ENCODE results near the gene UBQLN4.
"Not testable (repeated sequence)": the region's sequence is repeated elsewhere in the genome, so short reads cannot be mapped to it uniquely, and the experiment has no call there.

Gene UBQLN4

GRCh38 chr1:156054500-156055280, 1.1 kb upstream of the UBQLN4 start, which contains the start of gene LAMTOR2:
Gene LAMTOR2, plus strand, starts transcription at chr1:156054782. Its CDS starts 108 bp downstream, at chr1:156054890.
- Mint-ChIP-seq H3K27ac (peak within 1 kb of the TSS; percentile 97), H3K4me3 (peak within 1 kb of the TSS; percentile 91), H3K36me3 (peaks cover 2% of the 10 kb centered on the region), H3K4me1 (peaks cover 30% of the 10 kb centered on the region), H3K27me3 (no peaks in the 10 kb centered on the region), H3K9me3 (no peaks in the 10 kb centered on the region)

- Mint-ChIP-seq H3K4me1 (peaks cover 33% of the 10 kb centered on the region), H3K27ac (peak overlapping the region; percentile 85), H3K36me3 (peaks cover 6% of the 10 kb centered on the region)
These were observed 483 bp downstream of the UBQLN4 start for GRCh38 chr1:156052862-156053767.

GRCh38 chr1:156051011-156051725, 2.4 kb downstream of the UBQLN4 start:
- Mint-ChIP-seq H3K4me1 (peaks cover 29% of the 10 kb centered on the region), H3K27me3 (no peaks in the 10 kb centered on the region), H3K4me3 (peak overlapping the region; percentile 36)

More at GRCh38 chr1:156052862-156053767, 483 bp downstream of the UBQLN4 start:
- peak overlapping the region; percentile 90 for H3K4me3 Mint-ChIP-seq
- no peaks in the 10 kb centered on the region for H3K27me3 Mint-ChIP-seq
- no peaks in the 10 kb centered on the region for H3K9me3 Mint-ChIP-seq

DNA sequence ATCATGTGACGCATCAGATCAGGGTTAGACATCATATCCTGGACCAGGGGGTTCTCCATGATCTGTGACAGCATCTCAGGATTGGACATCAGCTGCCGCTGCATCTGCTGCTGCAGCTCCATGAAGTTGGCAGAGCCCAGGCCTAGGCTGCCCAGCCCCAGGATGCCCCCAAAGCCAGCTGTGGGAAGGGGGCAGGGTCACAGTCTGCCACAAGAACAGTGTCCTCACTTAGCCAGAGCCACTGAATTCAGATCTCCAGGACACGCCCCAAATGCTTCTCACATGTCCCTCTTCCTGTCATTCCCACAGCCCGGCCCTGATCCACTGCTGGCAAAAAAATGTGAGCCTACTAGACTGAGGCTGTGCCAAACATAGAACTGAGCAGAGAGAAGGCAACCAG, 3.2 kb downstream of the UBQLN4 start:
- H3K4me1 Mint-ChIP-seq = peaks cover 21% of the 10 kb centered on the region
- no peak overlapping the region for H3K4me3 Mint-ChIP-seq
- H3K36me3 Mint-ChIP-seq = peaks cover 6% of the 10 kb centered on the region
- H3K27ac Mint-ChIP-seq = no peak overlapping the region
- H3K27me3 Mint-ChIP-seq = no peaks in the 10 kb centered on the region
- H3K9me3 Mint-ChIP-seq = no peaks in the 10 kb centered on the region

More at GRCh38 chr1:156051011-156051725, 2.4 kb downstream of the UBQLN4 start:
- Mint-ChIP-seq H3K27ac (no peak overlapping the region), H3K9me3 (no peaks in the 10 kb centered on the region), H3K36me3 (peaks cover 6% of the 10 kb centered on the region)

GRCh38 chr1:156048663-156049258, 4.8 kb downstream of the UBQLN4 start:
- no peak overlapping the region for H3K27ac Mint-ChIP-seq
- H3K27me3 Mint-ChIP-seq = no peaks in the 10 kb centered on the region
- H3K4me3 Mint-ChIP-seq = no peak overlapping the region
- peaks cover 6% of the 10 kb centered on the region for H3K36me3 Mint-ChIP-seq
- no peaks in the 10 kb centered on the region for H3K9me3 Mint-ChIP-seq
- H3K4me1 Mint-ChIP-seq = peaks cover 19% of the 10 kb centered on the region

DNA sequence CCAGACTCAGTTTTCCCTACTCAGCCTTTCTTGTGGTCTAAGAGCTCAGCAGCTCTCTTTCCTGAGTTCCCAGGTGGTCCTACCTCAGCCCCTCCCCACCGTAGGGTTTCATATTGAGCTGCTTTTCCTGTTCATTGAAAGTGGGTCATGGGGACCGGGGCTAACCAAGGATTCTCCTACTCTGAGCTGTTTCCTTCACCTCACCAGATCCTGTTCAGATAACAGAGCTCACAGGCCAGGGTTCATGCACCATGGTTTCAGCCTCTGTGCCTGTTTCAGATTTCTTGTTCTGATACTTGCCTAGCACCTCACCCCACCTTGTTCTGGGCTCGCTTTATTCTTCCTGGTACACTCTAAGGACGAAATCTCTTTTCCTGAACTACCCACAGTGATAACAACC, 8.5 kb downstream of the UBQLN4 start:
- no peaks in the 10 kb centered on the region for H3K27me3 Mint-ChIP-seq

DNA sequence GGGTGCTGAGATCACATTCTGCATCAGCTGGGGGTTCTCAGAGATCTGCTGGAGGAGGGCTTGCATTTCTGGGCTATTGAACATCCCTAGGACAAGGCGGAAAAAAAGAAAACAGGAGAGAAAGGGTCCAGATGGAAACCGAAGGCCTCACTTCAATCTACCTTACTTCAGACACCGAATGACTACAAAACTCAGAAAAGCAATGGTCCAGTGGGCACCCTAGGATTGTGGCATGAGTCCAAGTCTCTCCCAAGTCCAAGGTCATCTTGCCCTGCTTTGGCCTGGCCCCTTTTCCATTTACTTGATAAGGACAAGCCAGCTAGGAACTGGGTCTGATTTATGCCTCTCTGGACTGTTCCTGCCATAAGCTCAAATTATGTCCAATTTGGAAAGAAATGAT, 10.8 kb downstream of the UBQLN4 start:
- Mint-ChIP-seq H3K36me3 (peaks cover 8% of the 10 kb centered on the region), H3K4me1 (no peaks in the 10 kb centered on the region), H3K27ac (no peak overlapping the region), H3K9me3 (no peaks in the 10 kb centered on the region), H3K4me3 (no peak overlapping the region), H3K27me3 (no peaks in the 10 kb centered on the region)

More for the DNA sequence above, 8.5 kb downstream of the UBQLN4 start:
- Mint-ChIP-seq H3K36me3 (peaks cover 14% of the 10 kb centered on the region), H3K4me1 (peaks cover 5% of the 10 kb centered on the region), H3K27ac (no peak overlapping the region), H3K9me3 (no peaks in the 10 kb centered on the region), H3K4me3 (no peak overlapping the region)

- H3K4me1 Mint-ChIP-seq, H3K27ac Mint-ChIP-seq, H3K4me3 Mint-ChIP-seq, H3K27me3 Mint-ChIP-seq, H3K9me3 Mint-ChIP-seq, H3K36me3 Mint-ChIP-seq: not testable (repeated sequence)
These were observed 18.6 kb downstream of the UBQLN4 start for GRCh38 chr1:156034991-156035390.

- H3K4me1 Mint-ChIP-seq = no peaks in the 10 kb centered on the region
- no peak overlapping the region for H3K4me3 Mint-ChIP-seq
- no peaks in the 10 kb centered on the region for H3K9me3 Mint-ChIP-seq
- H3K27ac Mint-ChIP-seq = no peak overlapping the region
- peaks cover 4% of the 10 kb centered on the region for H3K36me3 Mint-ChIP-seq
- H3K27me3 Mint-ChIP-seq = no peaks in the 10 kb centered on the region
These were observed 20.6 kb downstream of the UBQLN4 start for GRCh38 chr1:156033011-156033410.

DNA sequence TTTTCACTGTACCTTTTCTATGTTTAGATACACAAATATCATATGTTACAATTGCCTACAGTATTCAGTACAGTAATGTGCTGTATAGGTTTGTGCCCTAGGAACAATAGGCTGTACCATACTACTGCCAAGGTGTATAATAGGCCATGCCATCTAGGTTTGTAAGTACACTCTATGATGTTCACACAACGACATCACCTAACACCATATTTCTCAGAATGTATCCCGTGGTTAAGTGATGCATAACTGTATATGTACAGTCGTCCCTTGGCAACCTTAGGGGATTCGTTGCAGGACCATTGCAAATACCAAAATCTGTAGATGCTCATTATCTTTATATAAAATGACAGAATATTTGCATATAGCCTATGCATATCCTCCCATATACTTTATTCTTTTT, 27.0 kb downstream of the UBQLN4 start:
- Mint-ChIP-seq H3K36me3 (no peaks in the 10 kb centered on the region), H3K27me3 (no peaks in the 10 kb centered on the region), H3K4me3 (no peak overlapping the region), H3K4me1 (peaks cover 8% of the 10 kb centered on the region), H3K9me3 (no peaks in the 10 kb centered on the region), H3K27ac (no peak overlapping the region)

DNA sequence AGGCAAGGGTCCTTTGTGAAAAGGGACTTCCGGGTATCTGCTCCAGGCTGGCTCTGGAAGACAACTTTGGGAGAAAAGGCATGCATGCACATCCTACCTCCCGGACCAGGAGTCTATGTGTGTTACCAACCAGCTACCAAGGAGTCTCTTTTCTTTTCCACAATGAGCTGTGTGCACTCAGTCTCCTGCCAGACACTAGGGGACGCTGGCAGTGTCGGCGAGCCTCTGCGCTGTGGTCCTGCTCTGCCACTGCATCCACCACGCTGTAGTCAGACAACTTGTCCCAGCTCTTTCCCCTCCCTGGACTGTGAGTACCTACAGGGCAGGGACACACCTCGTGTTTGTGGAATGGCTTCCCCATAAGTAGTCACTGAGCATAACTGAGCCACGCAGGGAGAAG, 27.7 kb downstream of the UBQLN4 start:
- no peaks in the 10 kb centered on the region for H3K27me3 Mint-ChIP-seq
- no peaks in the 10 kb centered on the region for H3K36me3 Mint-ChIP-seq
- H3K27ac Mint-ChIP-seq = no peak overlapping the region
- H3K9me3 Mint-ChIP-seq = no peaks in the 10 kb centered on the region
- H3K4me3 Mint-ChIP-seq = no peak overlapping the region
- H3K4me1 Mint-ChIP-seq = peaks cover 12% of the 10 kb centered on the region

- peaks cover 21% of the 10 kb centered on the region for H3K4me1 Mint-ChIP-seq
- no peaks in the 10 kb centered on the region for H3K27me3 Mint-ChIP-seq
- no peaks in the 10 kb centered on the region for H3K9me3 Mint-ChIP-seq
- H3K27ac Mint-ChIP-seq = no peak overlapping the region
- H3K4me3 Mint-ChIP-seq = no peak overlapping the region
- H3K36me3 Mint-ChIP-seq = peaks cover 5% of the 10 kb centered on the region
These were observed 28.8 kb downstream of the UBQLN4 start for GRCh38 chr1:156024801-156025200.

DNA sequence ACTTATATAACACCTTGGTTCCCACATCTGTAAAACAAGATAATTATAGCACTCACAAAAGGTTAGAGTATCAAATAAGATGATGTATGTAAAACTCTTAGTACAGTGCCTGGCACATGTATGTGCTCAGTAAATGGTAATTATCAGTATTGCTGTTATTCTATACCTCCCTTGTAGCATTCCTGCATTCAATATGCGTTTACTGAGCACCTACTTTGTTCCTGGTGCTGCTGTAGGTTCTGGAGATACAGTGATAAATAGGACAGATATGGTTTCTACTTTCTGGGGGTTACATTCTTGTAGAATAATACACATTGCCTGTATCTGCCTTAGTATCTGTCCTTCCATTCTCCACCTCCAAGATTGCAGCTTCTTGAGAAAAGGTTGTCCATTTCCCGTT, 31.6 kb downstream of the UBQLN4 start:
- peak overlapping the region; percentile 26 for H3K27ac Mint-ChIP-seq

DNA sequence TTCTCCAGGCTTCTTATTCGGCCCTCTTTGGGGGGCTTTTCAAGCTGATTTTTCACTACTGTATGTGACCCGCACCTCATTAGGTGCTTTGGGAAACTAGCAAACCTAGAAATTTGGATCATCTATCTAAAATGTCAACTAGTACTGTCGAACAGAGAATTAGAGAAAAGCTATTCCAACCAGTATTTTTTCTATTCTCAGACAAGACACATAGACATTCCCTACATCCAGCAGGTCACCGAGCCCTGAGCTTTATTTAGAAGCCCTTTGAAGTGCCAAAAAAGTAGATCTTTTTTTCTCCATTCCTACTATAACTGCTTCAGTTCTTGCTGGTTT, 32.5 kb downstream of the UBQLN4 start:
- Mint-ChIP-seq H3K9me3 (no peaks in the 10 kb centered on the region), H3K27me3 (no peaks in the 10 kb centered on the region), H3K27ac (peak overlapping the region; percentile 91), H3K4me3 (peak overlapping the region; percentile 94), H3K4me1 (peaks cover 39% of the 10 kb centered on the region), H3K36me3 (peaks cover 15% of the 10 kb centered on the region)

More for the DNA sequence above, 31.6 kb downstream of the UBQLN4 start:
- H3K9me3 Mint-ChIP-seq = no peaks in the 10 kb centered on the region
- H3K4me3 Mint-ChIP-seq = peak overlapping the region; percentile 53
- peaks cover 35% of the 10 kb centered on the region for H3K4me1 Mint-ChIP-seq
- no peaks in the 10 kb centered on the region for H3K27me3 Mint-ChIP-seq
- H3K36me3 Mint-ChIP-seq = peaks cover 12% of the 10 kb centered on the region

All from activated naive CD4-positive, alpha-beta T cell treated with anti-CD3 and anti-CD28 coated beads, Interleukin-2, amount 50 U/mL, for 24 hours (primary cell).